Measurements from ENCODE around the gene OR14C36.
"Not testable (repeated sequence)": the region's sequence is repeated elsewhere in the genome, so short reads cannot be mapped to it uniquely, and the experiment has no call there.

Gene OR14C36

GRCh38 chr1:248348475-248348874 is at the start of gene OR14C36:
OR14C36 (plus strand) TSS chr1:248348775; CDS start chr1:248348775, 0 bp downstream.
- no peak for DNase-seq

GRCh38 chr1:248303324-248303723 is 45.3 kb upstream of the OR14C36 start, which contains the start of gene OR2T12:
OR2T12 (minus strand) TSS chr1:248303424; CDS start chr1:248295578, 7,846 bp downstream.
- DNase-seq: no peak

- not testable (repeated sequence) for DNase-seq
Measured at GRCh38 chr1:248305672-248306071, 42.9 kb upstream of the OR14C36 start.

GRCh38 chr1:248306103-248306502 is 42.5 kb upstream of the OR14C36 start:
- no peak for DNase-seq

GRCh38 chr1:248306740-248307139 is 41.8 kb upstream of the OR14C36 start:
- DNase-seq: not testable (repeated sequence)

- no peak for DNase-seq
Measured at GRCh38 chr1:248316796-248317195, 31.8 kb upstream of the OR14C36 start.

GRCh38 chr1:248324468-248324867 is 24.1 kb upstream of the OR14C36 start, which contains the start of gene OR2M7:
OR2M7 (minus strand) TSS chr1:248324568; CDS start chr1:248324568, 0 bp downstream.
- DNase-seq: no peak

- no peak for DNase-seq
Measured at GRCh38 chr1:248343451-248343850, 5.1 kb upstream of the OR14C36 start.

GRCh38 chr1:248359415-248359814 is 10.8 kb downstream of the OR14C36 start:
- DNase-seq: no peak

- DNase-seq: no peak
Measured at GRCh38 chr1:248361121-248361715, 12.6 kb downstream of the OR14C36 start, which contains the start of gene OR2T4. OR2T4 (plus strand) TSS chr1:248361665; CDS start chr1:248361665, 0 bp downstream.

- no peak for DNase-seq
Measured at GRCh38 chr1:248366609-248367008, 18.0 kb downstream of the OR14C36 start.

GRCh38 chr1:248372394-248372793 is 23.8 kb downstream of the OR14C36 start:
- DNase-seq: no peak

- no peak for DNase-seq
Measured at GRCh38 chr1:248373761-248374160, 25.2 kb downstream of the OR14C36 start.

GRCh38 chr1:248375446-248375845 is 26.9 kb downstream of the OR14C36 start, which contains the start of gene OR2T6:
OR2T6 (plus strand) TSS chr1:248375746; CDS start chr1:248387609, 11,863 bp downstream.
- no peak for DNase-seq

GRCh38 chr1:248376916-248377315 is 28.3 kb downstream of the OR14C36 start:
- DNase-seq: no peak

- no peak for DNase-seq
Measured at GRCh38 chr1:248380854-248381253, 32.3 kb downstream of the OR14C36 start.

GRCh38 chr1:248388426-248388825 is 39.9 kb downstream of the OR14C36 start:
- no peak for DNase-seq

GRCh38 chr1:248393050-248393449 is 44.5 kb downstream of the OR14C36 start:
- no peak for DNase-seq
